Activated T-cell treated with anti-CD3 and anti-CD28 coated beads, Interleukin-2, amount 50 U/mL, for 72 hours (primary cell): ENCODE results near the gene RAI1. TPM values are rescaled to one million over a fixed set of nuclear protein-coding genes. Genes with fewer than 3 reads are reported as not detected.
A peak's percentile ranks its signal among the peaks of the same experiment; 100 is the strongest.

Experiments
- ATAC-seq, 2 donors: fragments of 150-1000 bp; cut with Tn5 transposase; replicated peaks in 1 of 2; 2 replicates each; pipeline ENCODE4 v1.10.0; 2021; ENCODE audit warnings: moderate library complexity in 2 of 2, mild to moderate bottlenecking in 1 of 2
- DNase-seq, 2 donors: peaks; one replicate each; pipeline ENCODE4 v3.0.0; 2021 to 2022; ENCODE audit warnings: mixed read lengths in 1 of 2
- H3K27ac Mint-ChIP-seq: one replicate; pipeline ENCODE4 v1.8.0; 2022; ENCODE audit warnings: mild to moderate bottlenecking, moderate library complexity, mixed read lengths
- H3K27me3 Mint-ChIP-seq: one replicate; pipeline ENCODE4 v1.8.0; 2022; ENCODE audit warnings: low read depth, mixed read lengths
- H3K36me3 Mint-ChIP-seq, 2 donors: one replicate each; pipeline ENCODE4 v1.8.0; 2022; ENCODE audit warnings: mixed read lengths in 2 of 2, mild to moderate bottlenecking in 1 of 2; ENCODE audit not compliant: insufficient read depth in 2 of 2
- H3K4me1 Mint-ChIP-seq: one replicate; pipeline ENCODE4 v1.8.0; 2022; ENCODE audit warnings: low read depth, mixed read lengths
- H3K4me3 Mint-ChIP-seq, 2 donors: one replicate each; pipeline ENCODE4 v1.8.0; 2022; ENCODE audit warnings: mild to moderate bottlenecking in 2 of 2, mixed read lengths in 2 of 2, moderate library complexity in 2 of 2
- H3K9me3 Mint-ChIP-seq, 2 donors: one replicate each; pipeline ENCODE4 v1.8.0; 2022; ENCODE audit warnings: mixed read lengths in 2 of 2
- total RNA-seq, 2 donors: library from RNA; stranded (reverse); gene quantifications; one replicate each; pipeline ENCODE4 v1.2.3, GENCODE V29; 2022

Gene RAI1
- total RNA-seq, 2 donors from 2014 or later: 19.5 to 21.3 TPM

DNA sequence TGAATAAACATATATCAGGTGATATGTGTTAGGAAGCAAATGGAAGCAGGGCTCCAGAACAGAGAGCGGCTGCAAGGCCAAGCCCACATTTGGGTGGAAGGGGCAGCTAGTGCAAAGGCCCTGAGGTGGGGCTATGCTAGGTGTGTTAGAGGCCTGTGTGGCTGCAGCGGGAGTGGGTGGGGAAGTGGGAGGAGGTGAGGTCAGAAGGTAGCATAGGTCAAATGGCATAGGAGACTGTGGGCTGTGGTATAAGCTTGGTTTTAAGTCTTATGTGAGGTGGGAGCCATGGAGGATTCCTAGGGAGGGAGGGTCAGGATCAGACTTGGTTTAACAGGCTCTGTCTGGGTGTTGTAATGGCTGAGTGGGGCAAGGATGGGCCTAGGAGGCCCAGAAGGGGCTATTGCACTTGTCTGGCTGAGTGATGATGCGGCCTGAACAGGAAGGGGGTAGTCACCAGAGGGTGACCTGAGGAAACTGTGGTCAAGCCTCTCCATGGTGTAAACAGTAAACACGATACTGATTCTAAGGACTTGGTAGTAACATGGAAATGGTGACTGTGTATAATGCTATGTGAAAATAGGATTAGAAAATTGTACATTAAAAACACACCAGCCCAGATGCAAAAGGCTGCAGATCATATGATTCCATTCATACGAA, 31.1 kb downstream of the RAI1 start:
- no peak overlapping the region for H3K27ac Mint-ChIP-seq
- DNase-seq (peak; percentile 40 to 44), ATAC-seq (peak; percentile 84 to 91)
- no peaks in the 10 kb centered on the region for H3K9me3 Mint-ChIP-seq
- no peaks in the 10 kb centered on the region for H3K36me3 Mint-ChIP-seq
- peaks cover 22% of the 10 kb centered on the region for H3K4me1 Mint-ChIP-seq
- no peaks in the 10 kb centered on the region for H3K27me3 Mint-ChIP-seq
- H3K4me3 Mint-ChIP-seq: no peak overlapping the region

DNA sequence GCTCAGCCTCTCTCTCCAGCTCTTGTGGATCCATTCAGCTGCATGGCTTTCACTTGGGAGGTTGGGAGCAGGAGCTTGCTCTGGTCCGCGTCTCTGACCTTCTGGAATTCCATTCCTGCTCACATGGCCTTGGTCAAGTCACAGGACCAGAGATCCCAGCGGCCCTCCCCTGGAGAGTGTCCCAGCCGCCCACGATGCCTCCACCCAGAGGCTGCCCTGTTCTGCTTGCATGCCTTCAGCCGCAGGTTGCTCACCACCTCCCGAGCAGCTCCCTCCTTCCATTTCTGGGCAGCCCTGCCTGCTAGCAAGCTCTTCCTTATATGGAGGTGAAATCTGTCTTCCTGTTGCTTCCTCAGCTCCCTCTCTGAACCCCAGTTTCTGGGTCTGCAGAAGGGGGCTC, 32.6 kb downstream of the RAI1 start:
- peaks cover 33% of the 10 kb centered on the region for H3K4me1 Mint-ChIP-seq
- DNase-seq (no peak), ATAC-seq (no peak)
- no peak overlapping the region for H3K4me3 Mint-ChIP-seq
- no peaks in the 10 kb centered on the region for H3K36me3 Mint-ChIP-seq
- H3K27me3 Mint-ChIP-seq: no peaks in the 10 kb centered on the region
- no peak overlapping the region for H3K27ac Mint-ChIP-seq
- no peaks in the 10 kb centered on the region for H3K9me3 Mint-ChIP-seq

DNA sequence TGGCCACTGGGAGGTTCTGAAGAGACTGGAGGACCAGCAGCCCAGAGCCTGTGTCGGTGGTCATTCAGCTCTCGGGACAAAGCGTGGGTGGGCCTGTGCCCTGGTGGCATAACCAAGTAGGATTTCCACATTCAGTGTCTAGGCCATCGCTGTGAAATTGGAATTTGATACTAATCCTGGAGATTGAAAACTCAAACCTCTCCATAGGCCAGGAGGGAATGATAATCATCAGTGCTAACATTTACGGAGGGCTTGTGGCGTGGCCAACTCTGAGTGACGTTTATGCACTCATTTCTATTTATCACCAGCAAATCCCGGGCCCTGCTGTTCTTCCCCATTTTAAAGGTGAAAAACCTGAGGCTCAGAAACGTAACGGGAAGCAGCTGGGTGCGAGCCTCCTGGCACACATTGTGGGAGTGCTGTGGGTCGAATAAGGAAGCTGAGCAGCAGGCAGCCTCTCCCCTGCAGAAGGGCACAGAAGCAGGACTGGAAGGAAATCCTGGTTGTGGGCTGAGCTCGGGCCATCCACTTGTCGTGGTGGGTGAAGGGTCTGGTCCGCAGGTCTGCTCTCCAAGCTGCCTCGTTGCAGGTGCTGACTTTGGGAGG, 33.1 kb downstream of the RAI1 start:
- Mint-ChIP-seq H3K9me3 (no peaks in the 10 kb centered on the region), H3K27ac (no peak overlapping the region), H3K4me3 (no peak overlapping the region), H3K27me3 (no peaks in the 10 kb centered on the region), H3K4me1 (peaks cover 33% of the 10 kb centered on the region), H3K36me3 (no peaks in the 10 kb centered on the region)
- ATAC-seq: no peak
- DNase-seq: no peak

DNA sequence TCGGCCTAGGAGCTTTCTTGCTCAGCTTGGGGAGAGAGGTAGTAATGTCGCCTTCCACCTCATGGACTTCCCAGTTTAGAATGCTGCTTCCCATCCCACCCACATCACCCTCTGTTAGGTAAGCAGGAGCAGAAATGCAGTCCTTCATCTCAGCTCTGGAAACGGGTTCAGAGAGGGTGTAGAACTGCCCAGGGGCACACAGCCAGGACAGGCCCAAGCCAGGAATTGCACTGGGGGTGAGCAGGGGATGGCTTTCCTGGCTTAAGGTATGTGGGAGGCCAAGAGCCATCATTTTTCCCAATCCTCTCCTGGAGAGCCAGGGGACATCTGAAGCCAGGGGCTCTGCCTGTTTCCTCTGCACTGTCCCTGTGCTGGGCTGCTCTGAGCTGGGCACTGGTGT, 33.6 kb downstream of the RAI1 start:
- no peak for ATAC-seq
- no peaks in the 10 kb centered on the region for H3K27me3 Mint-ChIP-seq
- H3K4me3 Mint-ChIP-seq: no peak overlapping the region
- H3K36me3 Mint-ChIP-seq: no peaks in the 10 kb centered on the region
- H3K4me1 Mint-ChIP-seq: peaks cover 33% of the 10 kb centered on the region
- no peak overlapping the region for H3K27ac Mint-ChIP-seq
- no peaks in the 10 kb centered on the region for H3K9me3 Mint-ChIP-seq
- DNase-seq: no peak

DNA sequence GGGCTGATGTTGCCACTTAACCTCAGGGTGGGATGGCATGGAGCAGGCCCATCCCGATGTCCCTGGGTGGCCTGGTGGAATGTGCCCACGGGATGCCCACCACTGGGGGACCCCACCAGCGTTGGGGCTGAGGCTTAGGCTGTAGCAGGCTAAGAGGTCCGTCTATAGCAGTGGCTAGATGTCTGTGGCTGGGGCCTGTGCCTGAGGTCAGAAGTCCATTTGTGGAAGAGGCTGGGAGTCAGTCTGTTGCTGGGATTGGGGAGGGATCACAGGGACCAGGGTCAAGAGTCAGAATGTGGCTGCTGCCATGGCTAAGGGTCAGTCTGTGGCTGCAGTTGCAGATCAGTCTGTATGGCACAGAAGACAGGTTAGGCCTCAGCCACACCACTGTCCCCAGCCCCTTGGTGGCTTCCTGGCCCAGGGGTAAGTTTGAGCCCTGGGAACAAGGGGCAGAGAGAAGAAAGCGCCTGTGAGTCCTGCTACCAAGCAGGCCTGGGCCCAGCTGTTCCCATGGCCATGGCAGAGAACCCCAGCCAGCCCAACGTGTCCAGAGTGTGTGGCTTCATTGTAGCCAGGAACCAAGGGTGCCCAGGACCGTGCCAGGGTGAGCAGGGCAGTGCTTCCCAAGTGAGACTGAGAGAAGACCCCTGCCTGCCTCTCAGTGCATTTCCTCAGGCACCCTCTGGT, 35.7 kb downstream of the RAI1 start:
- Mint-ChIP-seq H3K36me3 (no peaks in the 10 kb centered on the region), H3K27ac (no peak overlapping the region), H3K9me3 (no peaks in the 10 kb centered on the region), H3K27me3 (peaks cover 6% of the 10 kb centered on the region), H3K4me1 (peaks cover 39% of the 10 kb centered on the region), H3K4me3 (no peak overlapping the region)
- ATAC-seq (no peak), DNase-seq (no peak)

DNA sequence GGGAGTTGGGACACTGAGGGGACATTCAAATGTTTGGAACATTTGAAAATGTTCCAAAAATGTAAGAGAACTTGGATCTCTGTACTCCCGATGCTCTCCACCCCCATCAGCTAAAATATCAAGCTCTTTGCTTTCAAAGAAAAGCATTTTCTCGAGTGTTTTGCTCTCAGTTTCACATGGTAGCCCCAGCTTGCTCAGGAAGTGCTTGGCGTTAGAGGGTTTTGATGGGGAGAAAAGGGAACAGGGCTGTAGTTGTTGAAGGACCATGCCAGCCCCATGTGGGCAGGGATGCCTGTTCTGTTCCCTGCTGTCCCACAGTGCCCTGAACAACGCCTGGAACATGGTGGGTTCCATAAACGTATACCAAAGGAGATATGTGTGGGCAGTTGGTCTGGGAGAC, 37.0 kb downstream of the RAI1 start:
- Mint-ChIP-seq H3K9me3 (no peaks in the 10 kb centered on the region), H3K27me3 (peaks cover 19% of the 10 kb centered on the region), H3K27ac (no peak overlapping the region), H3K4me1 (peaks cover 39% of the 10 kb centered on the region), H3K36me3 (no peaks in the 10 kb centered on the region), H3K4me3 (no peak overlapping the region)
- DNase-seq (no peak), ATAC-seq (no peak)

DNA sequence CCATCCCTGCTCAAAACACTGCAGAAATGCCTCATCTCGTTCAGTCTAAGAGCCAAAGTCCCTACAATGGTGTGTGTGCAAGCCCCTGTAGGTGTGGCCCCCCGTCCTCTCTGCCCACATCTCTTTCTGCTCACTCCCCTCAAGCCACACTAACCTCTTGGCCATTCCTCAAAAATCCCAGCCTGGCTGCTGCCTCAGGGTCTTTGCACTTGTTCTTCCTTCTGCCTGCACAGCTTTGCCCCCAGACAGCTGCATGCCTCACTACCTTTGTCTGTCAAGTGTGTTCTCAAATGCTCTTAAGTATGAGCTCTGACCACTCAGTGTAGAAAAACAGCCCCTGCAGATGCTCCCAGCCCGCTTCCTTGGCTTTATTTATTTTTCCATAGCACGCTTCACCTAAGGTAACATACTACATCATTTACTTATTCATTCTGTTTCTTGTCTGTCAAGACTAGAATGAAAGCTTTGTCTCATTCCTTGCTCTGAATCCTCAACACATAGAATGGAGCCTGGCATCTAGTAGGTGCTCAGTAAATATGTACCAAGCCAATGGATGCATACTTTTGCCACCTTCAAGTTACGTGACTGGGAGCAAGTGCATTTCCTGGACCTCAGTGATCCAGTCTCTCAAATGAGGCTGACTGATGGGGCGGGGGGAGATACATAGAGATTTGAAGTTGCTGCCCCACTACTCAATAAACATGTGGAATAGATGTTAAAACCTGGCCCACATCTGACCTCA, 38.1 kb downstream of the RAI1 start:
- H3K4me3 Mint-ChIP-seq: no peak overlapping the region
- H3K9me3 Mint-ChIP-seq: no peaks in the 10 kb centered on the region
- H3K36me3 Mint-ChIP-seq: no peaks in the 10 kb centered on the region
- peaks cover 41% of the 10 kb centered on the region for H3K4me1 Mint-ChIP-seq
- ATAC-seq (no peak), DNase-seq (no peak)
- no peak overlapping the region for H3K27ac Mint-ChIP-seq
- peaks cover 30% of the 10 kb centered on the region for H3K27me3 Mint-ChIP-seq

DNA sequence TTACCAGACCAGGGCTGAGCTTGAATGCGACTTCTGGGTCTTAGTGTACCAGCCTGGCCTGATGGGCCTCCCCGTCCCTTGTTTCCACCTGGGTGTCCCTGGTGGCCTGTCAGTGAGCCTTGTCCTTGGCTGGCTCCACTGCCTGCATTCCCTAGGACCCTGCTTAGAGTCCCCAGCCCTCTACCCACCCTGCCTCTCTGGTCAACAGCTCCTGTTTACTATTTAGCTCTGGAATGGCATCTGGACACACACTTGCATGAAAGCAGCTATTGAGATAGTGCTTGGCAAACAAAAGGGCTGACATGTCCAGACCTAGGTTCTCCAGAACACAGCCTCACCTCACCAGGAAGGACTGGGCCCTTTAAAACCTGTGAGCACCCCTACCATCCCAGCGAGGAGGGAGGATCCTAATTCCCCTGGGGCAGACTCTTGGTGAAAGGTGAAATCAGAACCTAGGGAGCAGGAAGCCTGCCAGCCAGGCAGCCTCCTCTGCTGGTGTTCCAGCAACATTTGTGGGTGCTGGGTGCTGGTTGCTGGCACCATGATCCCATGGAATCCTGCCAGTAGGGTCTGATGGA, 38.8 kb downstream of the RAI1 start:
- peaks cover 30% of the 10 kb centered on the region for H3K27me3 Mint-ChIP-seq
- no peak for ATAC-seq
- no peaks in the 10 kb centered on the region for H3K9me3 Mint-ChIP-seq
- DNase-seq: no peak
- H3K27ac Mint-ChIP-seq: no peak overlapping the region
- no peaks in the 10 kb centered on the region for H3K36me3 Mint-ChIP-seq
- H3K4me3 Mint-ChIP-seq: no peak overlapping the region
- H3K4me1 Mint-ChIP-seq: peaks cover 45% of the 10 kb centered on the region

DNA sequence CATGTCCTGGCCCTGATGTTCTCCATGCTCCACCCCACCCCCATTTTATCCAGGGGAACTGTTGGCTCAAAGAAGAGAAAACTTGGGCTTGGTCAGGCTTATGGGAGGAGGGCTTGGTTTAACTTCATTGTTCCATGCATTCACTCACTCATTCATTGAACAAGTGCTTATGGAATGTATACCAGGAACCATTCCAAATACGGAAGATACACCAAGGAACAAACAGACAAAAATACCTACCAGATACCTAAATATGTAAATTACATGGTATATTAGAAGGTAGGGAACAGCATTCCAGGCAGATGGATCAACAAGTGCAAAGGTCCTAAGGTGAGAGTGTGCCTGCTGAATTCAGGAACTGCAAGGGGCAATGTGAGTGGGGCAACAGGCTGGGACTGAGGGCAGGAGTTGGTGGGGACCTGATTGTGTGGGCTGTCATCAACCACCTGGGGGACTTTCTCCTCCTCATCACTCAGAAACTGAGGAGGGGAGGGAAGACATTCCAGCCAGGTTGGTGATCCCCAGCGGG, 39.9 kb downstream of the RAI1 start:
- H3K9me3 Mint-ChIP-seq: no peaks in the 10 kb centered on the region
- no peaks in the 10 kb centered on the region for H3K36me3 Mint-ChIP-seq
- H3K4me3 Mint-ChIP-seq: no peak overlapping the region
- peaks cover 56% of the 10 kb centered on the region for H3K4me1 Mint-ChIP-seq
- ATAC-seq (no peak), DNase-seq (no peak)
- no peak overlapping the region for H3K27ac Mint-ChIP-seq
- peaks cover 35% of the 10 kb centered on the region for H3K27me3 Mint-ChIP-seq

DNA sequence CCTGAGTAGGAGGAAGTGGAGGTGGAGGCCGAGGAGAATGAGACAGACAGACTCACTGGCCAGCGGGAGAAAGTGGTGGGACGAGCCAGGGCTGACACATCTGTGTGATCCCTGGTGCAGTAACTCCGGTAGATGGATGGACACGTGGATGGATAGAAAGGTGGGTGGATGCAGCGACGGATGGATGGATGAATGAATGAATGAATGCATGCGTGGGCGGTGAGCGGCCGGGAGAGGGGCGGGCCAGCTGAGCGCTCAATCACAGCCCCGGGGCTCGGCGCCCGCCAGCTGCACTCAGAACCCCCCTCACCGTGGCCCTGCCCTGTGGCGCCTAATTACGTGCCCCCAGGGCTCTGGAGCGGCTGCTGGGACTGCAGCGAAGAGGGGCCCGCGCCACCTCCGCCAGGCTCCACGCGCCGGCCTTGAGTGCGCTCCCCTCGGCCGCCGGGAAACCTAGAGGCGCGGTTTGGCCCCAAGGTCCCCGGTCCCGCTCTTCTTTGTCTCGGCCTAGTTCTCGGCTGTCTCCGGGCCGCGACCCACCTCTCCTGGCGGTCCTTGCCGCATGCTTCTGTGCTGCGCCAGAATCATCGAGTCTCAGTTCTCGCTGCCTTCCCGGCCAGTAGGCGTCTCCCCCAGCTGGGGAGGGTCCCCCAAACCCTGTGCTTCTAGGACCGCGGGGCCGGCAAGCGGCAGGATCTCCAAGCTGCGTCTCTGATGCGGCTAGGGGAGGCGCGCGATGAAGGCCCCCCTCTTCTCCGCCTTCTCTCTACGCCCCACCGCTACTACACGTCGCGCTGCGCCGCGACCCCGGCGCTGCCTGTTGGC, 41.0 kb downstream of the RAI1 start:
- DNase-seq (no peak), ATAC-seq (no peak)
- Mint-ChIP-seq H3K27ac (no peak overlapping the region), H3K9me3 (no peaks in the 10 kb centered on the region), H3K36me3 (no peaks in the 10 kb centered on the region), H3K4me1 (peaks cover 63% of the 10 kb centered on the region), H3K4me3 (peak overlapping the region; percentile 28 to 92), H3K27me3 (peaks cover 35% of the 10 kb centered on the region)

DNA sequence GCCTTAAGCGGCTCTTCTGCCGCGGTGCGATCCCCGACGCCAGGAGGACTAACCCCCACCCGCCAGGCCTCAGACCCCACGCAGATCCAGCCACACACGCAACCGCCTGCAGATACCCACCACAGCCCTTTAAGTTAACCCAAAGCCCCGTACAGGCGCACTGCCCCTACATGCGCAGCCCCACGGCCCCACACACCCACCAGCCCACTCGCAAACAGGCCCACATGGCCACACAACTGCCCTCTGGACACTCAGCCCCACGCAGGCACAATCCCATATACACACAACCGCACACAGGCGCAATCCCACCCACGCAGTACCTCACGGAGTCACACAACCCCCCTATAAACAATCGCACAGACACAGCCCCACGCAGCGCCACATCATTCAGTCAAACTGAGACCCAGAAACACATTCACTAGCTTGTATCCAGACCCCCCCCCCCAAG, 41.7 kb downstream of the RAI1 start:
- DNase-seq: no peak
- Mint-ChIP-seq H3K36me3 (no peaks in the 10 kb centered on the region), H3K4me3 (peak overlapping the region; percentile 28 to 92), H3K27me3 (peaks cover 35% of the 10 kb centered on the region), H3K9me3 (no peaks in the 10 kb centered on the region), H3K4me1 (peaks cover 56% of the 10 kb centered on the region), H3K27ac (no peak overlapping the region)
- peak; percentile 8 to 26 for ATAC-seq
